IPS-18c (cell line): ENCODE results near the gene SPTB.
A peak's percentile ranks its signal among the peaks of the same experiment; 100 is the strongest.
"Not testable (repeated sequence)": the region's sequence is repeated elsewhere in the genome, so short reads cannot be mapped to it uniquely, and the experiment has no call there.

Experiments used
- H3K4me3 ChIP-seq: 2 replicates; pipeline ENCODE4 v1.7.0; 2013; ENCODE audit warnings: low read depth, mild to moderate bottlenecking, low read length, moderate library complexity; ENCODE audit not compliant: insufficient read depth
- H3K9me3 ChIP-seq: one replicate; pipeline ENCODE4 v1.6.1; 2013; ENCODE audit warnings: mild to moderate bottlenecking, low read length, moderate library complexity; ENCODE audit not compliant: control insufficient read depth, insufficient read depth

Gene SPTB

DNA sequence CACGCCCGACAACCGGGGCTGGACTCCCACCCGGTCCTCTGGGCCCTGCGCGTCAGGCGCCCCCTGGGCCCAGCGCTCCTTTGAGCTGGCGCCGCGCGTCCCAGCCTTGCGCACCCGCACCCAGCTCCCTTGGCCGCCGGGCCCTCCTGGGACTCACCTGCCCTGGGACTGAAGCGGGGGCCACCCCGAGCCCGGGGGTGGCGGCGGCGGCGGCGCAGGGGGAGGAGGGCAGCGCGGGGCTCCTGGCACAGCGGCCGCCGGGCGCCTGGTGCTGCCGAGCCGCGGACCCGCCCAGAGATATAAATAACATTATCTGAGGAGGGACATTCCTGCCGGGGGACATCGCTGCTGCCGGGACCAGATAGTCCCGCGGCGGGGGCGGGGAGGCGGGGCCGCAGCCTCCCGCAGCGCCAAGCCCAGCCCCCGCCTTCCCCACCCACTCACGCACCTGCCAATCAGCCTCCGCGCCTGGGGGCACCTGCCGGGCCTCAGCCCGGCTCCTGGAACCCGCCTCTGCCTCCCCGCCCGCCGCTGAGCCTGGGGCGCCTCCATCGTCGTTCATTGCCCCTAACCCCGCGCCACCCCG, at the start of gene SPTB:
Gene SPTB, minus strand, starts transcription at position 273 of the 586 bp plus-strand sequence. CDS start 56,813 bp downstream, outside the sequence.
- Histone ChIP-seq H3K9me3 (no peaks in the 10 kb centered on the region), H3K4me3 (peak within 1 kb of the TSS; percentile 55)

GRCh38 chr14:64929014-64929359, 49.3 kb upstream of the SPTB start:
- no peaks in the 10 kb centered on the region for H3K9me3 ChIP-seq
- H3K4me3 ChIP-seq, result no peak overlapping the region

GRCh38 chr14:64928239-64929013, 48.7 kb upstream of the SPTB start:
- no peak overlapping the region for H3K4me3 ChIP-seq
- H3K9me3 ChIP-seq, result no peaks in the 10 kb centered on the region

- Histone ChIP-seq H3K4me3 (no peak overlapping the region), H3K9me3 (no peaks in the 10 kb centered on the region)
These were observed 47.3 kb upstream of the SPTB start for GRCh38 chr14:64927031-64927430.

DNA sequence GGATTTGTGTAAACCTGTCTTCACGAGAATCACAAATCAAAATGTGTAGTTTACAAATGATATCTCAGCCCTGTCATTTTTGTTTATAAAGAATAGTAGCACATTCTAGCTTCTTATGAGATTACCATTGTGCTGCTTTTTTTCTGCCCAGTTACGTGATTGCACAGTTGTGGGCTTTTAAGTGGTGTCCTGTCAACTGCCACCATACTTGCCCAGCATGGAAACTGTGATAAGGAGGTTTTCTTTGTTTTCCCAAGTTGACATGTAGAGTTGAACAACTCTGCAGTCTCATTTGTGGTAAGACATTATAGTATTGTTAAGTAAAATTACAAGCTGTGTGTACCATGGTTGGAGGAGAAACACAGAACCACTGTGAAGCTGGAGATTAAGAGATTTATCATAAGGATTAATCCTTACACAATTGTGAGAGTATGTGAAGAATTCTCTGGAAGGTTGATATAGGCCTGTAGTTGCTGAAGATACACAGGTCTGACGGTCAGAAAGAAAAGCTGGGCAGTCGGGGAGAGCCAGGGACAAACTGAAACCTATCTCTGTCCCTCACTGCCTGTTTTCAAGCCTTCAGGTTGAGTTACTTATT, 46.8 kb upstream of the SPTB start:
- Histone ChIP-seq H3K4me3 (no peak overlapping the region), H3K9me3 (no peaks in the 10 kb centered on the region)

GRCh38 chr14:64923015-64923414, 43.3 kb upstream of the SPTB start:
- no peak overlapping the region for H3K4me3 ChIP-seq

DNA sequence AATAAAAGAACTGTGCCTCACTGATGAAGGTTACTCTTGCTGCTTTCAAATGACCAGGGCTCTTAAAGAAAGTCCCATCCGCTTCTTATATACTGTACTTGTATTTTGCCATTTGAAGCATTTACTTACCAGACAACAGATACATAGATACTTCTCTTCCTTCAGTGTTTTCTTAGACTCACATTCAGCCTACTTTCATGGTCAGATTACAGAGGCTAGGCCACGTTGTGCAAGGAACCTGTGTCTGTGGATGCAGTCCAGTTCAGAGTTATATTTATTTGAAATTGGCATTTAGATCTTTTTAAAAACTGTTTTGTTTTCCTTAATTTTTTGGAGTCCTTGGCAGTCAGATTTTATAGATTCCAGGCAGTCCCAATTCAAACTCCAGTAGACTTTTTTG, 40.8 kb upstream of the SPTB start:
- Histone ChIP-seq H3K4me3 (no peak overlapping the region), H3K9me3 (no peaks in the 10 kb centered on the region)

More at GRCh38 chr14:64923015-64923414, 43.3 kb upstream of the SPTB start:
- H3K9me3 ChIP-seq, result no peaks in the 10 kb centered on the region

DNA sequence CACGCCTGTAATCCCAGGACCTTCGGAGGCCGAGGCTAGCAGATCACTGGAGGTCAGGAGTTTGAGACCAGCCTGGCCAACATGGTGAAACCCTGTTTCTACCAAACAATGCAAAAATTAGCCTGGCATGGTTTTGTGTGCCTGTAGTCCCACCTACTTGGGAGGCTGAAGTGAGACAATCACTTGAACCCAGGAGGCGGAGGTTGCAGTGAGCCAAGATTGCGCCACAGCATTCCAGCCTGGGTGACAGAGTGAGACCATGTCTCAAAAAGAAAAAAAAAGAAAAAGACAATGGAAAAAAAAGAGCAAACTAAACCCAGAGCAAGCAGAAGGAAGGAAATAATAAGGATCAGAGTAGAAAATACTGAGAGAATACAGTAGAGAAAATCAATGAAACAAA, 39.9 kb upstream of the SPTB start:
- Histone ChIP-seq H3K4me3 (no peak overlapping the region), H3K9me3 (no peaks in the 10 kb centered on the region)

DNA sequence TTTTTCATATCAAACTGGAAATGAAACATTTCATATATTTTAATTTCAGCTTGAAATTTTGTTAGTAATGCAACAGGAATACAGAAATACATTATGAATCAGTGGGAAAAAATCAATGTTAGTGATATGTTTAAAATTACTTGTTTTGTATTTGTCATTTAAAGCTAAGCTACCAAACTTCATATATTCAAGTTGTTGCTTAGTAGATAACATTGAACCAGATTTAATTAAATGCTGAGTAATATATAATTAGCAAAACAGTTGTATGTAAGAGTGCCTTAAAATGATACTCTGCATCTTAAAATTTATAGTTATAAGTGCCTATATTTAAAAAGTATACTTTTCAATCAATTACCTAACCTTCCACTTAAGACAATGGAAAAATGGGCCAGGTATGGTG, 39.5 kb upstream of the SPTB start:
- Histone ChIP-seq H3K9me3 (no peaks in the 10 kb centered on the region), H3K4me3 (no peak overlapping the region)

DNA sequence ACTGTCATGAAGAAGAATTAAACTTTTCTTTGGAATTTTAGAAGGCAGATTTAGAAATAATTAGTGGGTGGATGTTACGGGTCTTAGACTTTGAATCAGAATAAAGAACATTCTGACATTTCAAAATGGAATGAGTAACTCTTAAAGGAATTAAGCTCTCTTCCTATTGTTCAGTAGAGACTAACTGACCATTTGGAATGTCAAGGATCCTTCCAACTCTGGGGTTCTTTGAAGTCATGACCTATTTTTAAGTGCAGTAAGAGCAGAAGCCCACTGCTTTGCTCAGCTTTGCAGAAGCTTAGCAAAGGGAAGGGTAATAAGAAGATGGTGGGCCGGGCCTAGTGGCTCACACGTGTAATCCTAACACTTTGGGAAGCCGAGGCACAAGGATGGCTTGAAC, 38.5 kb upstream of the SPTB start:
- no peak overlapping the region for H3K4me3 ChIP-seq

DNA sequence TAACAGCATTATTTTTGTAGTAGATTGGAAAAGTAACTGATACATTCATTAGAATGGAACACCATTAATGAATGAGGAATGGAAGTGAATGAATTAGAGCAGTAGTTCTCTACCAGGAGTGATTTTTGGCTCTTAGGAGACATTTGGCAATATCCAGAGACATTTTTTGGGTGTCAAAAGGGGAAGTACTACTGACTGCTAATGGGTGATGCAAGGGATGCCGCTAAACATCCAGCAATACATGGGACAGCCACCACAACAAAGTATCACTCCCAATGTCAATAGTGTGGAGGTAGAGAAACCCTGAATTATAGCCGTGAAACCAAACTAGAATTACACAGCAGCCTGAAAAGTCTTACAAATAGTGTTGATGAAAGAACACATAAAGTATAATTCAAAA, 36.1 kb upstream of the SPTB start:
- no peak overlapping the region for H3K4me3 ChIP-seq

More for the DNA sequence above, 38.5 kb upstream of the SPTB start:
- no peaks in the 10 kb centered on the region for H3K9me3 ChIP-seq

DNA sequence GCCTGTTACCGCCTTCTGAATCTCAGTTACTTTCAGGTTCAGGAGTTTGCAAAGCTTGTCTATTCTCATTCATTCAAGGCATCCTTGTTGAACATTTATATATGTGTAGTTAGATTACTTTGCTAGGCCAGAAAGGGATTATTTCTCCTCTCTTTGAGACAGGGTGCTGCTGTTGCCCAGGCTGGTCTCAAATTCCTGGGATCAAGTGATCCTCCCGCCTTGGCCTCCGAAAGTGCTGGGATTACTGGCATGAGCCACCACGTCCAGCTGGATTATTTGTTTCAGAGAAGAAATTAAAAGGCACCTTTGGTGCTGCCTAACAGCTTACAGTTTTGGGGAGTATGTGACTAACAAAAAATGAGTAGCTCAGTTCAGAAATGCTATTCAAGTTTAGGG, 35.3 kb upstream of the SPTB start:
- Histone ChIP-seq H3K4me3 (peak overlapping the region; percentile 97), H3K9me3 (no peaks in the 10 kb centered on the region)

More for the DNA sequence above, 36.1 kb upstream of the SPTB start:
- H3K9me3 ChIP-seq, result no peaks in the 10 kb centered on the region

DNA sequence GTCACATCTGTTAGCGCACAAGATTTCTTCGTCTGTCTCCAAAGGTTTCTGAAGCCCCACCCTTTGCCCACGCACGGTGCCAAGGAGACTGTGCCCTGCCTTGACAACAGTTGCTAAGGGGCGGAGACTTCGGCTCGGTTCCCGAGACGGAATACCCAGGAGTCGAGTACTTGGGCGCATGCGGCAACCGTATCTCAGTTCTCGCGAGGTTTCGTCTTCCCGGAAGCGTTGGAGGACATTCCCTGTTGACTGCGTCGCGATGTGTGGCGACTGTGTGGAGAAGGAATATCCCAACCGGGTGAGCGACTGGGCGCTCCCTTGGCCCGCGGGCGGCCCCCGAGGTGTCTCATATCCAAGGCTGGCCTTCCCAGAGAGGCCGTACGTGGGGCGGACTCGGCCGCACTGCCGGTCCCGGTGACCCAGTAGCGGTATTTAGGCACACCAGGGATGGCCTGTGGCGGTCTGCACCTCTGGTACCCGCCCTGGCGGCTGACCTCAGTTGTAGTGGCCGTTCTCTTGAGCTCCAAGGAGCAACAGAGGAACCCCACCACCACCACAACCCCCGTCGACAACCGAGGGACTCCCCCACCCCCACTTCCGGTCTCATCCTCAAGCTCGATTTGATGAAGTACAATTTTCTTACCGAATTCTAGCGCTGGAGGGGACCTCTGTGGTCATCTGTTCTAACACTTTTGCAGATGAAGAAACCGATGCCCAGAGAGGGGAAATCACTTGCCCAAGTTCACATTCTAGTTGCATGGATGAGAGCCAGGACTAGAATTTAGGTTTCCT, 34.7 kb upstream of the SPTB start, which contains the start of gene CHURC1:
Gene CHURC1, plus strand, starts transcription at position 219 of the 792 bp plus-strand sequence. Its CDS starts 41 bp downstream, at position 260.
- Histone ChIP-seq H3K4me3 (peak within 1 kb of the TSS; percentile 97), H3K9me3 (no peaks in the 10 kb centered on the region)

GRCh38 chr14:64913477-64913876, 33.8 kb upstream of the SPTB start:
- not testable (repeated sequence) for H3K4me3 ChIP-seq

DNA sequence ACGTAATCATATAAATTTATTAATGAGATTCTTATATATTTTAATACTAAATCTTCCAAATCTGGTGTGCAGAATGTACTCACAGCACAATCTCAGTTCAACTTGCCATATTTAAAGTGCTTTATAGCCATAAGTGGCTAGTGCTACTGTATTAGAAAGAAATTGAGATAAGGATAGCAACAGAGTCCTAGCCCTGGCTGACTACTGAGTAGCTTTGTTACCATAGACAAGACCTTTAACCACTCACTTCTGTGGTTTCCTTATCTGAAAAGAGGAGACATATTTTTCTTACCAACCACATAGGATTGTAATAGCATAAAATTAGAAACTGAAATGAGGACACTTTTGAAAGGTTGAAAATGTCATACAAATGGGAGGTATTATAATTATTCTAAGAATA, 32.6 kb upstream of the SPTB start:
- H3K4me3 ChIP-seq, result no peak overlapping the region
- no peaks in the 10 kb centered on the region for H3K9me3 ChIP-seq

More at GRCh38 chr14:64913477-64913876, 33.8 kb upstream of the SPTB start:
- H3K9me3 ChIP-seq, result not testable (repeated sequence)

DNA sequence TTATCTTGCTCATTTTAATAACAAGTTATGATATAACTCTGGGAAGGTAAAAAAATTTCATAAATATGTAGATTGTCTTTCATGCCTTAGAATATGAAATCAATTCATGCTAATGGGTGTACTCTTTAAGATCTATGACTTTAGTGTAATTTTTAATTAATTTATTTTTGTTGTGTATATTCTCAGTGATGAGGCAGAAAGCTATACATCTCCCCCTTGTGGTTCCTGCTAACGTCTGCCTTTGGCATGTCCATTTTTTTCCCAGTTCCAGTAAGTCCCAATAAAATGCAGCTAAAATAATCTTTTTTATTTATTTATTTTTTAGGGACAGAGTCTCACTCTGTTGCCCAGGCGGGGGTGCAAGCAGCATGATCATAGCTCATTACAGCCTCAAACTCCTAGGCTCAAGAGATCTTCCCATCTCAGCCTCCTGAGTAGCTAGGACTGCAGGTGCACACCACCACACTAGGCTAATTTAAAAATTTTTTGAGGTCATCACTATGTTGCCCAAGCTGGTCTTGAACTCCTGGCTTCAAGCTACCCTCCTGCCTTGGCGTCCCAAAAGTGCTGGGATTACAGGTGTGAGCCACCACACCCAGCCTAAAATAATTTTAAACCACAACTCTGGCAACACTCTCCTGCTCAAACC, 31.3 kb upstream of the SPTB start:
- no peak overlapping the region for H3K4me3 ChIP-seq
- no peaks in the 10 kb centered on the region for H3K9me3 ChIP-seq

DNA sequence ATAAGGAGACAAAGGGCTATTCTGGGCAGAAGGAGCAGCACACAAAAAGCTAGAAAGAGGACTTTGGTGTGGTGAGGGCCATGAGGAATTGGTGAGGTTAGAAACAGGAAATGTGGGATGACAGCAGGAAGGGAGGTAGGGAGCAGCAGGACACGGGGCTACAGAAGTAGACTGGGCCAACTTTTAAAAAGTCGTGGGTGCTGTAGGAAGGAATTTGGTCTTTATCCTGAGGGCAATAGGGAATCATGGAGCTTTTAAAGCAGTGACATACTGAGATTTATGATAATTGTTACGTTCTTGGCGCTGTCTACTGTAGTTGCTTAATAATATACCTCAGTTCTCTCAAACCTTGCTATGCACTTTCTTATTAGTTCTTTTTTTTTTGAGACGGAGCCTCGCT, 26.3 kb upstream of the SPTB start:
- no peak overlapping the region for H3K4me3 ChIP-seq
- no peaks in the 10 kb centered on the region for H3K9me3 ChIP-seq
